Measurements from ENCODE around the gene MUSTN1.

DNA sequence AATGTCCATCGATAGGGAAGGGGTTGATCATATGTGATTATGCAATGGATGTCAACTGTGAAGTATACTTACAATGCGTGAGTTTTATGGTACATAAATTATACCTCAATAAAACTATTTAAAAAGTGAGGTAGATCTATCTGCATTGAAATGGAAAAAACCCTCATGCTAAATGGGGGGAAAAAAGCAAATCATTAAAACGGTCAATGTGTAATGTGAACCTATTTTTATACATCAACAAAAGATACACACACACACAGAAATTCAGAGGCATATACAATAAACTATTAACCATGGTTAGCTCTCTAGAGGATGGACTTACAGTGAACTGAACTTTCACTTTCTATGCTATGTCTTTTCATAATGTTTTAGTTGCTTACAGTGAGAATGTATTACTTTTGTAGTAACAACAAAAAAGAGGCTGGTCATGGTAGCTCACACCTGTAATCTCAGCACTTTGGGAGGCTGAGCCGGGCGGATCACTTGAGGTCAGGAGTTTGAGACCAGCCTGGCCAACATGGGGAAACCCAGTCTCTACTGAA is 39.4 kb upstream of the MUSTN1 start:
- TF ChIP-seq POLR2A (IDR thresholded peaks at IDR 0.05): no peak
- TF ChIP-seq, protein P1, sequence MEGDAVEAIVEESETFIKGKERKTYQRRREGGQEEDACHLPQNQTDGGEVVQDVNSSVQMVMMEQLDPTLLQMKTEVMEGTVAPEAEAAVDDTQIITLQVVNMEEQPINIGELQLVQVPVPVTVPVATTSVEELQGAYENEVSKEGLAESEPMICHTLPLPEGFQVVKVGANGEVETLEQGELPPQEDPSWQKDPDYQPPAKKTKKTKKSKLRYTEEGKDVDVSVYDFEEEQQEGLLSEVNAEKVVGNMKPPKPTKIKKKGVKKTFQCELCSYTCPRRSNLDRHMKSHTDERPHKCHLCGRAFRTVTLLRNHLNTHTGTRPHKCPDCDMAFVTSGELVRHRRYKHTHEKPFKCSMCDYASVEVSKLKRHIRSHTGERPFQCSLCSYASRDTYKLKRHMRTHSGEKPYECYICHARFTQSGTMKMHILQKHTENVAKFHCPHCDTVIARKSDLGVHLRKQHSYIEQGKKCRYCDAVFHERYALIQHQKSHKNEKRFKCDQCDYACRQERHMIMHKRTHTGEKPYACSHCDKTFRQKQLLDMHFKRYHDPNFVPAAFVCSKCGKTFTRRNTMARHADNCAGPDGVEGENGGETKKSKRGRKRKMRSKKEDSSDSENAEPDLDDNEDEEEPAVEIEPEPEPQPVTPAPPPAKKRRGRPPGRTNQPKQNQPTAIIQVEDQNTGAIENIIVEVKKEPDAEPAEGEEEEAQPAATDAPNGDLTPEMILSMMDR (IDR thresholded peaks at IDR 0.05): no peak

All from lower leg skin (tissue), 3 donors.